SK-N-SH (cell line): ENCODE measurements around the gene SNPH. TPM values are rescaled to one million over a fixed set of nuclear protein-coding genes. Genes with fewer than 3 reads are reported as not detected.

Source experiments
- CTCF ChIA-PET: fragments of 300-600, 350-600 bp; formaldehyde crosslinking; extraction: SDS; loops from one replicate; lab custom pipeline; 2021; lab: Yijun Ruan, JAX
- POLR2A ChIA-PET: fragments of 350-600 bp; sonication (Branson Sonifier 250); formaldehyde crosslinking; extraction: SDS; loops from one replicate; lab custom pipeline; 2020; ENCODE audit warnings: antibody characterized with exemption, inconsistent platforms; lab: Yijun Ruan, JAX
- DNase-seq: peaks from one replicate; pipeline ENCODE4 v3.0.0; 2012
- H2AFZ ChIP-seq: fragments of 200-600 bp; sonication (generic); 2 replicates; pipeline ENCODE4 v1.8.1; 2016; ENCODE audit warnings: antibody characterized with exemption, mild to moderate bottlenecking, low read depth
- H3F3A ChIP-seq: fragments of 200-600 bp; sonication (generic); replicated peaks from 2 replicates; pipeline ENCODE3; 2016; ENCODE audit warnings: antibody characterized with exemption, mild to moderate bottlenecking; ENCODE audit not compliant: insufficient read depth
- H3K27ac ChIP-seq, 2 experiments: fragments of 200-500 bp in 1 of 2; fragments of 200-600 bp in 1 of 2; sonication (Bioruptor generic) in 1 of 2; sonication (generic), shearing (Covaris generic) in 1 of 2; 2 replicates each; pipeline versions ENCODE4 v1.5.1 to v1.6.1; 2014 to 2016; ENCODE audit warnings: low read depth in 2 of 2, inconsistent platforms in 1 of 2, low read length in 1 of 2, mild to moderate bottlenecking in 1 of 2, mixed read lengths in 1 of 2
- H3K27me3 ChIP-seq: fragments of 200-600 bp; sonication (generic), shearing (Covaris generic); 2 replicates; pipeline ENCODE4 v1.6.1; 2016; ENCODE audit warnings: mixed run types; ENCODE audit not compliant: insufficient read depth
- H3K36me3 ChIP-seq, 2 experiments: fragments of 200-500 bp in 1 of 2; fragments of 200-600 bp in 1 of 2; sonication (Bioruptor generic) in 1 of 2; sonication (generic) in 1 of 2; replicated peaks in 1 of 2; 2 replicates each; pipeline versions ENCODE3 to v1.5.1; 2014 to 2016; ENCODE audit warnings: low read length in 1 of 2, mild to moderate bottlenecking in 1 of 2; ENCODE audit not compliant: insufficient read depth in 2 of 2, control insufficient read depth in 1 of 2
- H3K4me1 ChIP-seq, 2 experiments: fragments of 200-500 bp in 1 of 2; fragments of 200-600 bp in 1 of 2; sonication (Bioruptor generic) in 1 of 2; sonication (generic), shearing (Covaris generic) in 1 of 2; 2 replicates each; pipeline versions ENCODE4 v1.5.1 to v1.6.1; 2014 to 2016; ENCODE audit warnings: low read depth in 1 of 2, low read length in 1 of 2, mixed run types in 1 of 2; ENCODE audit not compliant: insufficient read depth in 2 of 2, control insufficient read depth in 1 of 2
- H3K4me2 ChIP-seq: fragments of 200-600 bp; sonication (generic), shearing (Covaris generic); 2 replicates; pipeline ENCODE4 v1.6.1; 2017; ENCODE audit warnings: mixed run types
- H3K4me3 ChIP-seq, 2 experiments: fragments of 200-500 bp in 1 of 2; fragments of 200-600 bp in 1 of 2; sonication (Bioruptor generic) in 1 of 2; sonication (generic), shearing (Covaris generic) in 1 of 2; 2 replicates each; pipeline versions ENCODE4 v1.5.1 to v1.8.1; 2014 to 2016; ENCODE audit warnings: low read depth in 2 of 2, inconsistent platforms in 1 of 2, low read length in 1 of 2, mild to moderate bottlenecking in 1 of 2, mixed read lengths in 1 of 2, moderate library complexity in 1 of 2
- H3K79me2 ChIP-seq: fragments of 200-600 bp; sonication (generic); 2 replicates; pipeline ENCODE4 v1.8.1; 2017; ENCODE audit warnings: mild to moderate bottlenecking; ENCODE audit not compliant: insufficient read depth
- H3K9ac ChIP-seq: fragments of 200-600 bp; sonication (generic); 2 replicates; pipeline ENCODE4 v1.6.1; 2017; ENCODE audit warnings: mixed run types
- H3K9me2 ChIP-seq: fragments of 200-600 bp; sonication (generic); 2 replicates; pipeline ENCODE4 v1.6.1; 2017; ENCODE audit warnings: mixed run types
- H3K9me3 ChIP-seq: fragments of 200-600 bp; sonication (generic); 2 replicates; pipeline ENCODE4 v1.6.1; 2017; ENCODE audit warnings: mixed run types, mild to moderate bottlenecking, moderate library complexity
- H4K20me1 ChIP-seq: fragments of 200-600 bp; sonication (generic); 2 replicates; pipeline ENCODE4 v1.6.1; 2017; ENCODE audit warnings: mild to moderate bottlenecking, mixed run types; ENCODE audit not compliant: insufficient read depth
- ELF1 ChIP-seq: IDR thresholded peaks from 2 replicates; pipeline ENCODE4 v1.4.0; 2012
- EP300 ChIP-seq, 2 experiments: IDR thresholded peaks; 2 replicates each; pipeline versions ENCODE4 v1.4.0 to v1.6.1; 2012; ENCODE audit warnings: borderline replicate concordance in 1 of 2, low read depth in 1 of 2, low read length in 1 of 2
- FOSL2 ChIP-seq: IDR thresholded peaks from 2 replicates; pipeline ENCODE4 v1.4.0; 2012; ENCODE audit warnings: low read depth, mild to moderate bottlenecking, moderate library complexity, borderline replicate concordance
- FOXM1 ChIP-seq: IDR thresholded peaks from 2 replicates; pipeline ENCODE4 v1.4.0; 2012; ENCODE audit warnings: low read depth, mild to moderate bottlenecking
- GATA2 ChIP-seq: sonication (generic); formaldehyde crosslinking; IDR thresholded peaks from 2 replicates; pipeline ENCODE4 v1.5.0; 2020; ENCODE audit warnings: mild to moderate bottlenecking, missing genetic modification reagents
- MXI1 ChIP-seq: IDR thresholded peaks from 2 replicates; pipeline ENCODE4 v1.6.1; 2012; ENCODE audit warnings: mild to moderate bottlenecking, low read depth, low read length, improper control_type of control experiment
- NRF1 ChIP-seq: IDR thresholded peaks from 2 replicates; pipeline ENCODE4 v1.6.1; 2012; ENCODE audit warnings: low read depth, mild to moderate bottlenecking, low read length
- POLR2AphosphoS5 ChIP-seq: IDR thresholded peaks from 2 replicates; pipeline ENCODE4 v1.6.1; 2012; ENCODE audit warnings: low read depth, low read length
- RXRA ChIP-seq: IDR thresholded peaks from 2 replicates; pipeline ENCODE4 v1.4.0; 2012; ENCODE audit warnings: low read depth, mild to moderate bottlenecking, borderline replicate concordance
- SMC3 ChIP-seq: IDR thresholded peaks from 2 replicates; pipeline ENCODE4 v1.6.1; 2012; ENCODE audit warnings: low read depth, low read length, improper control_type of control experiment
- TCF12 ChIP-seq: IDR thresholded peaks from 2 replicates; pipeline ENCODE4 v1.4.0; 2012
- WGBS: methylation state at CpG from one replicate; pipeline ENCODE4 v1.1.6; 2017; ENCODE audit warnings: low lambda C conversion rate; 5-methylcytosine and 5-hydroxymethylcytosine counted together
- polyA plus RNA-seq, 3 experiments: library from polyadenylated mRNA; depleted of rRNA; stranded (reverse); fragments of >200 nt; gene quantifications; 2 replicates each; pipeline ENCODE4 v1.2.3, GENCODE V29; 2012
- TF ChIP-seq, protein P1 (sequence below): fragments of 150-350 bp; IDR thresholded peaks from 2 replicates; pipeline ENCODE4 v1.6.1; 2016; ENCODE audit warnings: mild to moderate bottlenecking, low read depth, low read length
- TF ChIP-seq, protein P2 (sequence below): IDR thresholded peaks from 2 replicates; pipeline ENCODE4 v1.4.0; 2012; ENCODE audit warnings: low read depth, borderline replicate concordance
- TF ChIP-seq, protein P3 (sequence below): IDR thresholded peaks from 2 replicates; pipeline ENCODE4 v1.6.1; 2012; ENCODE audit warnings: mild to moderate bottlenecking, low read depth, low read length, moderate library complexity

The SNPH gene
- polyA plus RNA-seq, 1 of the 3 experiments (the other 2 are of a cell fraction): 2.5 TPM

DNA sequence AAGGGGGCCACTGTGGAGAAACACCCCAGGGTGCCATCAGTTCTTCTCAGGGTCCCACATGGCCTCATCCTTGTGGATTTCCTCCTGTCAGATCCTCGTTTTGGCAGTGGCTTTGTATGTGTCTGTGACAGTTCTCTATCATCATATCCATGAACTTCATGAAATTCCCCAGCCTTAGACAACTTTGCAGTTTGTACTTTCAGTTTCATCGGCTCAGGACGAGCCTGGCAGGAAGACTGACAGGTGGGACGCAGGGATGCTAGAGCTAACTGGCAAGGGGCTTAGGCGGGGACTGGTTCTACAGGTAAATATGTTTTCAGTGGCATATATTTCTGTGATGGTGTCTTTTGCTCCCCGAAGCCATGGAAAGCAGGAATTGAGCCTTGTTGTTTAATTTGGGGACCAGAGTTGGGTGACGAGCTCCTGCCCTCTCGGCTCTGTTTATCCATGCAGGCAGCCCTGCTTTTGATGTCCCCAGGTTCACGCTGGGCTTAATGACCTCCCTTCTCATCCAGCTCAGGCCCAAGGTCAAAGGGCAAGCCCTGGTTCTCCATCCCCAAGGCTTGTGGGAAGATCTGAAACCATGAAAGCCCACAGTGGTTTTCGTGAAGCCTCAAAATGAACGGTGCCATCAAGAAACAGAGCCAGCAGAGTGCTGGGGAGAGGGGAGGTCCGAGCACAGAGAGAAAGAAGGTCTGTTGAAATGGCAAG lies 51.6 kb downstream of the SNPH start:
- WGBS: 47% methylated on average over 12 of the region's 12 CpGs
- H4K20me1 ChIP-seq: no peaks in the 10 kb centered on the region
- no peak overlapping the region for H2AFZ ChIP-seq
- H3K79me2 ChIP-seq: no peaks in the 10 kb centered on the region
- no peak for DNase-seq
- ChIA-PET CTCF (no interaction called here), POLR2A (no interaction called here)
- H3K4me3 ChIP-seq: no peak overlapping the region
- no peaks in the 10 kb centered on the region for H3K36me3 ChIP-seq
- no peak for TF ChIP-seq ELF1
- TF ChIP-seq, protein P1, sequence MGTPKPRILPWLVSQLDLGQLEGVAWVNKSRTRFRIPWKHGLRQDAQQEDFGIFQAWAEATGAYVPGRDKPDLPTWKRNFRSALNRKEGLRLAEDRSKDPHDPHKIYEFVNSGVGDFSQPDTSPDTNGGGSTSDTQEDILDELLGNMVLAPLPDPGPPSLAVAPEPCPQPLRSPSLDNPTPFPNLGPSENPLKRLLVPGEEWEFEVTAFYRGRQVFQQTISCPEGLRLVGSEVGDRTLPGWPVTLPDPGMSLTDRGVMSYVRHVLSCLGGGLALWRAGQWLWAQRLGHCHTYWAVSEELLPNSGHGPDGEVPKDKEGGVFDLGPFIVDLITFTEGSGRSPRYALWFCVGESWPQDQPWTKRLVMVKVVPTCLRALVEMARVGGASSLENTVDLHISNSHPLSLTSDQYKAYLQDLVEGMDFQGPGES: no peak
- no peak for TF ChIP-seq POLR2AphosphoS5
- no peak for TF ChIP-seq EP300 (IDR thresholded peaks at IDR 0.05; ENCODE audit: borderline replicate concordance in 1 of 2, low read depth in 1 of 2, low read length in 1 of 2)
- TF ChIP-seq, protein P2, sequence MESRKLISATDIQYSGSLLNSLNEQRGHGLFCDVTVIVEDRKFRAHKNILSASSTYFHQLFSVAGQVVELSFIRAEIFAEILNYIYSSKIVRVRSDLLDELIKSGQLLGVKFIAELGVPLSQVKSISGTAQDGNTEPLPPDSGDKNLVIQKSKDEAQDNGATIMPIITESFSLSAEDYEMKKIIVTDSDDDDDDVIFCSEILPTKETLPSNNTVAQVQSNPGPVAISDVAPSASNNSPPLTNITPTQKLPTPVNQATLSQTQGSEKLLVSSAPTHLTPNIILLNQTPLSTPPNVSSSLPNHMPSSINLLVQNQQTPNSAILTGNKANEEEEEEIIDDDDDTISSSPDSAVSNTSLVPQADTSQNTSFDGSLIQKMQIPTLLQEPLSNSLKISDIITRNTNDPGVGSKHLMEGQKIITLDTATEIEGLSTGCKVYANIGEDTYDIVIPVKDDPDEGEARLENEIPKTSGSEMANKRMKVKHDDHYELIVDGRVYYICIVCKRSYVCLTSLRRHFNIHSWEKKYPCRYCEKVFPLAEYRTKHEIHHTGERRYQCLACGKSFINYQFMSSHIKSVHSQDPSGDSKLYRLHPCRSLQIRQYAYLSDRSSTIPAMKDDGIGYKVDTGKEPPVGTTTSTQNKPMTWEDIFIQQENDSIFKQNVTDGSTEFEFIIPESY: no peak
- no peak for TF ChIP-seq SMC3
- TF ChIP-seq RXRA: no peak
- no peak for TF ChIP-seq FOSL2
- TF ChIP-seq, protein P3, sequence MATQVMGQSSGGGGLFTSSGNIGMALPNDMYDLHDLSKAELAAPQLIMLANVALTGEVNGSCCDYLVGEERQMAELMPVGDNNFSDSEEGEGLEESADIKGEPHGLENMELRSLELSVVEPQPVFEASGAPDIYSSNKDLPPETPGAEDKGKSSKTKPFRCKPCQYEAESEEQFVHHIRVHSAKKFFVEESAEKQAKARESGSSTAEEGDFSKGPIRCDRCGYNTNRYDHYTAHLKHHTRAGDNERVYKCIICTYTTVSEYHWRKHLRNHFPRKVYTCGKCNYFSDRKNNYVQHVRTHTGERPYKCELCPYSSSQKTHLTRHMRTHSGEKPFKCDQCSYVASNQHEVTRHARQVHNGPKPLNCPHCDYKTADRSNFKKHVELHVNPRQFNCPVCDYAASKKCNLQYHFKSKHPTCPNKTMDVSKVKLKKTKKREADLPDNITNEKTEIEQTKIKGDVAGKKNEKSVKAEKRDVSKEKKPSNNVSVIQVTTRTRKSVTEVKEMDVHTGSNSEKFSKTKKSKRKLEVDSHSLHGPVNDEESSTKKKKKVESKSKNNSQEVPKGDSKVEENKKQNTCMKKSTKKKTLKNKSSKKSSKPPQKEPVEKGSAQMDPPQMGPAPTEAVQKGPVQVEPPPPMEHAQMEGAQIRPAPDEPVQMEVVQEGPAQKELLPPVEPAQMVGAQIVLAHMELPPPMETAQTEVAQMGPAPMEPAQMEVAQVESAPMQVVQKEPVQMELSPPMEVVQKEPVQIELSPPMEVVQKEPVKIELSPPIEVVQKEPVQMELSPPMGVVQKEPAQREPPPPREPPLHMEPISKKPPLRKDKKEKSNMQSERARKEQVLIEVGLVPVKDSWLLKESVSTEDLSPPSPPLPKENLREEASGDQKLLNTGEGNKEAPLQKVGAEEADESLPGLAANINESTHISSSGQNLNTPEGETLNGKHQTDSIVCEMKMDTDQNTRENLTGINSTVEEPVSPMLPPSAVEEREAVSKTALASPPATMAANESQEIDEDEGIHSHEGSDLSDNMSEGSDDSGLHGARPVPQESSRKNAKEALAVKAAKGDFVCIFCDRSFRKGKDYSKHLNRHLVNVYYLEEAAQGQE: no peak
- no peak for TF ChIP-seq NRF1
- no peak for TF ChIP-seq GATA2 (CRISPR knock-in tag)
- TF ChIP-seq FOXM1: no peak
- no peak for TF ChIP-seq TCF12
- TF ChIP-seq MXI1: no peak
- H3K4me2 ChIP-seq: peak overlapping the region; percentile 44; the same call in 1 of the 2 replicates
- no peak overlapping the region for H3K9ac ChIP-seq
- no peak overlapping the region for H3K27ac ChIP-seq
- no peaks in the 10 kb centered on the region for H3K9me2 ChIP-seq
- no peaks in the 10 kb centered on the region for H3K27me3 ChIP-seq
- H3K4me1 ChIP-seq: peaks cover 0 to 11% of the 10 kb centered on the region in 2 experiments; a peak in 2 of 4 replicates
- no peaks in the 10 kb centered on the region for H3K9me3 ChIP-seq
- peaks cover 8% of the 10 kb centered on the region for H3F3A ChIP-seq
